Right renal cortex interstitium (tissue), 3 donors: ENCODE measurements around the gene TRHDE. TPM values are rescaled to one million over a fixed set of nuclear protein-coding genes. Genes with fewer than 3 reads are reported as not detected.
"Not testable (repeated sequence)": the region's sequence is repeated elsewhere in the genome, so short reads cannot be mapped to it uniquely, and the experiment has no call there.

ENCODE experiments used
- DNase-seq, 3 donors: peaks; one replicate each; pipeline ENCODE4 v3.0.0-alpha.2; 2013; ENCODE audit warnings: low read depth in 3 of 3, low spot score in 2 of 3
- polyA plus RNA-seq, 3 donors: library from polyadenylated mRNA; unstranded; fragments of 120-200 nt; gene quantifications; one replicate each; pipeline ENCODE4 v1.2.1, GENCODE V29; 2013; ENCODE audit not compliant: insufficient read length in 3 of 3

TRHDE gene
- polyA plus RNA-seq, 3 donors = 25.8 to 28.4 (median 26.0) TPM

DNA sequence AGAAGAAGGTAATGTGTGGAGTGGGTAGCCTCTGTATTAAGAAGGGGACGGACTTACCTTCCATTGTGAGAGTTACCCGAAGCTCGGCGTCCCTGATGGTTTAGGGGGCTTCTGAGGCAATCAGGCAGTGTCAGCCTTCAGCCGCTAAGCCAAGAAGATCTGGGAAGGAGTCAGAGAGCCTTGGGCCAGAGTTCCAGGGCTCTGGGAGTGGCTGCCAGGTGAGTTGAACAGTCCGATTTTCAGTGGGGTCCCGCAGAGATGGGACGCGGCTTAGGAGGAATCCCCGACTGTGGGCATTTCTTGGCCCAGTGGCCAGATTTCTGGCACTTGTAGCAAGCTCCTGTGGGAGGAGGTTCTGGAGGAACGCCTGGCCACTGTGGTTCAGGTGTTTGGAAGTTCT is 439.9 kb downstream of the TRHDE start:
- DNase-seq = not testable (repeated sequence)

DNA sequence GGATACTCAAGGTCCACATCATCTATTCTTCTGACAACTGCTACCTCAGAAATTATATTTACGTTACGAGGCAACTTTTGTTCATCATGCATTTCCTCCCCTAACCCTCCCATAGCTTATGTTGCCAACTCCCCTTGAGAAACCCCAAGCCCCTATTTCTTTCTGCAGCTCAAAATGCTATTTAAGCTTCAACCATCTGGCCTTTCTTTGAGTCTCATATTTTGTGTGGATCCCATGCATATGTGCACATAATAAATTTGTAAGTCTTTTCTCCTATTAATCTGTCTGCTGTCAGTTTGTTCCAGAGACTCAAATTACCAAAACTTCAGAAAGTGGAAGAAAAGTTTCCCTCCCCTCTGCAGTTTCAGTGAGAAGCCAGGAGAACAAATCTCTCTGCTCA is 444.1 kb downstream of the TRHDE start:
- DNase-seq = no peak

DNA sequence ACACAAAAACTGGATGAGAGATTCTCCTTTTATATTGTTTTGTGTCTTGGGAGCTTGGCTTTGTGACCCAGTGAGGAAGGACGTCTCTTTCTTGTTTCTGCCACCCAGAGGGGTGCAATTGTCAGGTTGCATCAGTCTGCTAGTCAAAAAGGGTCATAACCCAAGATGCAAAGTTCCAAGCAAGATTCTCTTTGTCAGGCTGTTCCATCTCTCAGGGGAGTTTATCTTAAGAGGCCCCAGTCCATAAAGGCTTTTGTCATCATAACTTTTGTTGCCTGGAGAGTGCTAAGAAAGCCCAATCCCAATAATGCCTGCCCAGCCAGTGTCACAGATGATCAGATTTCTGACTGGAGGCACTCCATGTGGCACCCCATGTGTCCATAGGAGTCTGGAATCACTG is 444.9 kb downstream of the TRHDE start:
- no peak for DNase-seq
